WTC11 (cell line): ENCODE results near the gene PIKFYVE.

Experiments used
- ARID4B ChIP-seq: sonication (generic); formaldehyde crosslinking; IDR thresholded peaks from 2 replicates; pipeline ENCODE4 v1.8.0; 2023; ENCODE audit warnings: missing genetic modification reagents, mild to moderate bottlenecking, borderline replicate concordance
- CTCF ChIP-seq: fragments of 200-600 bp; IDR thresholded peaks from 2 replicates; pipeline ENCODE4 v1.8.0; 2022; ENCODE audit warnings: antibody characterized with exemption
- RELA ChIP-seq: sonication (generic); formaldehyde crosslinking; IDR thresholded peaks from 2 replicates; pipeline ENCODE4 v1.8.1; 2022; ENCODE audit warnings: missing genetic modification reagents, mild to moderate bottlenecking, borderline replicate concordance
- SMAD4 ChIP-seq: sonication (generic); formaldehyde crosslinking; IDR thresholded peaks from 2 replicates; pipeline ENCODE4 v1.8.0; 2022; ENCODE audit warnings: mild to moderate bottlenecking, missing genetic modification reagents
- USF2 ChIP-seq: sonication (generic); formaldehyde crosslinking; IDR thresholded peaks from 2 replicates; pipeline ENCODE4 v1.8.1; 2023; ENCODE audit warnings: mild to moderate bottlenecking, missing genetic modification reagents, moderate library complexity
- ZNF138 ChIP-seq: sonication (generic); formaldehyde crosslinking; conservative IDR thresholded peaks from 2 replicates; pipeline ENCODE4 v1.8.1; 2022; ENCODE audit warnings: mild to moderate bottlenecking, moderate library complexity, missing genetic modification reagents
- ZNF232 ChIP-seq: sonication (generic); formaldehyde crosslinking; IDR thresholded peaks from 2 replicates; pipeline ENCODE4 v1.8.0; 2022; ENCODE audit warnings: mild to moderate bottlenecking, missing genetic modification reagents
- ZNF671 ChIP-seq: fragments of 250-450 bp; sonication (Bioruptor Pico); IDR thresholded peaks from 2 replicates; pipeline ENCODE4 v1.8.0; 2021; ENCODE audit warnings: mild to moderate bottlenecking
- ZSCAN18 ChIP-seq: fragments of 250-450 bp; sonication (Bioruptor Pico); IDR thresholded peaks from 2 replicates; pipeline ENCODE4 v2.1.2; 2022; ENCODE audit warnings: mild to moderate bottlenecking, moderate library complexity

GRCh38 chr2:208406474-208407451, 140.7 kb downstream of the PIKFYVE start, which contains the start of gene PTH2R:
- no peak for TF ChIP-seq ZSCAN18
- no peak for TF ChIP-seq CTCF
- TF ChIP-seq SMAD4 (CRISPR knock-in tag): no peak
- no peak; the same call in 1 of the 2 replicates for TF ChIP-seq RELA (CRISPR knock-in tag)
- 0 out of 2 replicates have a peak, but pooled peaks have one; percentile 14 for TF ChIP-seq ARID4B
- TF ChIP-seq ZNF671 (CRISPR knock-in tag): no peak
- 0 out of 2 replicates have a peak, but pooled peaks have one; percentile 74 for TF ChIP-seq ZNF232 (CRISPR knock-in tag)
- TF ChIP-seq USF2 (CRISPR knock-in tag): no peak
- TF ChIP-seq ZNF138 (CRISPR knock-in tag): no peak
